HEK293 (cell line): ENCODE results near the gene CDK14.

Experiments
- CTCF ChIA-PET: fragments of 350-600 bp; formaldehyde crosslinking; extraction: SDS; loops from one replicate; lab custom pipeline; 2021; ENCODE audit warnings: antibody characterized with exemption; lab: Yijun Ruan, JAX
- POLR2A ChIA-PET: fragments of 300-600 bp; formaldehyde crosslinking; extraction: SDS; loops from one replicate; lab custom pipeline; 2020; ENCODE audit warnings: antibody characterized with exemption, inconsistent platforms; lab: Yijun Ruan, JAX
- H3K27ac ChIP-seq: fragments of 200-500 bp; sonication (Bioruptor generic); 2 replicates; pipeline ENCODE4 v1.5.1; 2014; ENCODE audit warnings: low read depth, low read length, control low read depth, inconsistent platforms; ENCODE audit errors: extremely low read depth
- H3K36me3 ChIP-seq, 2 experiments: fragments of 200-500 bp in 1 of 2; sonication (Bioruptor generic) in 1 of 2; 1 replicate in 1 of 2; 2 replicates in 1 of 2; pipeline ENCODE4 v1.5.1; 2014 to 2017; ENCODE audit warnings: inconsistent platforms in 2 of 2, low read length in 2 of 2; ENCODE audit not compliant: control insufficient read depth in 2 of 2, insufficient read depth in 1 of 2
- H3K4me1 ChIP-seq: fragments of 200-500 bp; sonication (Bioruptor generic); 2 replicates; pipeline ENCODE4 v1.5.1; 2014; ENCODE audit warnings: mild to moderate bottlenecking, low read length, inconsistent platforms; ENCODE audit not compliant: control insufficient read depth, insufficient read depth
- H3K4me3 ChIP-seq: 2 replicates; pipeline ENCODE4 v1.5.1; 2011; ENCODE audit warnings: low read depth, mild to moderate bottlenecking, control low read depth, low read length, moderate library complexity
- H3K9me3 ChIP-seq: fragments of 200-500 bp; sonication (Bioruptor generic); 2 replicates; pipeline ENCODE4 v1.5.1; 2014; ENCODE audit warnings: low read depth, low read length, inconsistent platforms; ENCODE audit not compliant: control insufficient read depth, insufficient read depth
- GLIS1 ChIP-seq: fragments of 450-650 bp; formaldehyde crosslinking; IDR thresholded peaks from 2 replicates; pipeline ENCODE4 v1.5.1; 2016; ENCODE audit warnings: missing biosample characterization, missing genetic modification characterization
- PRDM10 ChIP-seq: fragments of 450-650 bp; formaldehyde crosslinking; IDR thresholded peaks from 2 replicates; pipeline ENCODE4 v1.5.1; 2016; ENCODE audit warnings: missing biosample characterization, missing genetic modification characterization
- SCRT2 ChIP-seq: fragments of 450-650 bp; formaldehyde crosslinking; IDR thresholded peaks from 2 replicates; pipeline ENCODE4 v1.5.1; 2016; ENCODE audit warnings: missing biosample characterization, missing genetic modification characterization
- WT1 ChIP-seq: fragments of 450-650 bp; formaldehyde crosslinking; IDR thresholded peaks from 2 replicates; pipeline ENCODE4 v1.5.1; 2016; ENCODE audit warnings: missing biosample characterization, missing genetic modification characterization
- ZBTB6 ChIP-seq: fragments of 450-650 bp; formaldehyde crosslinking; IDR thresholded peaks from 2 replicates; pipeline ENCODE4 v1.5.1; 2017; ENCODE audit warnings: missing biosample characterization, missing genetic modification characterization
- ZIC2 ChIP-seq: fragments of 450-650 bp; formaldehyde crosslinking; IDR thresholded peaks from 2 replicates; pipeline ENCODE4 v1.5.1; 2016; ENCODE audit warnings: missing biosample characterization, missing genetic modification characterization
- ZNF114 ChIP-seq: fragments of 450-650 bp; formaldehyde crosslinking; IDR thresholded peaks from 2 replicates; pipeline ENCODE4 v1.5.0; 2017; ENCODE audit warnings: missing biosample characterization, missing genetic modification characterization
- ZNF26 ChIP-seq: fragments of 450-650 bp; formaldehyde crosslinking; IDR thresholded peaks from 2 replicates; pipeline ENCODE4 v1.5.1; 2016; ENCODE audit warnings: missing biosample characterization, missing genetic modification characterization
- ZNF292 ChIP-seq: fragments of 450-650 bp; formaldehyde crosslinking; IDR thresholded peaks from 2 replicates; pipeline ENCODE4 v1.5.1; 2016; ENCODE audit warnings: low read depth, missing biosample characterization, missing genetic modification characterization, borderline replicate concordance
- ZNF366 ChIP-seq: fragments of 450-650 bp; formaldehyde crosslinking; conservative IDR thresholded peaks from 2 replicates; pipeline ENCODE4 v1.5.1; 2016; ENCODE audit warnings: missing biosample characterization, missing genetic modification characterization
- ZNF558 ChIP-seq: fragments of 450-650 bp; formaldehyde crosslinking; IDR thresholded peaks from 2 replicates; pipeline ENCODE4 v1.5.1; 2016; ENCODE audit warnings: missing biosample characterization, missing genetic modification characterization
- ZNF561 ChIP-seq: fragments of 450-650 bp; IDR thresholded peaks from 2 replicates; pipeline ENCODE4 v1.5.1; 2018; ENCODE audit warnings: missing biosample characterization, missing genetic modification characterization, borderline replicate concordance
- ZNF610 ChIP-seq: fragments of 450-650 bp; formaldehyde crosslinking; IDR thresholded peaks from 2 replicates; pipeline ENCODE4 v1.5.1; 2016; ENCODE audit warnings: missing biosample characterization, missing genetic modification characterization, borderline replicate concordance
- TF ChIP-seq, protein P1 (sequence below): fragments of 450-650 bp; formaldehyde crosslinking; IDR thresholded peaks from 2 replicates; pipeline ENCODE4 v1.5.1; 2017; ENCODE audit warnings: missing biosample characterization, missing genetic modification characterization
- TF ChIP-seq, protein P2 (sequence below): fragments of 450-650 bp; formaldehyde crosslinking; IDR thresholded peaks from 2 replicates; pipeline ENCODE4 v1.5.1; 2017; ENCODE audit warnings: missing biosample characterization, missing genetic modification characterization

Gene CDK14

GRCh38 chr7:90955641-90956207 is 359.6 kb downstream of the CDK14 start (continued):
- TF ChIP-seq ZNF366 (tag by site-specific recombination) (no peak), GLIS1 (tag by site-specific recombination) (peak; percentile 25; the same call in 1 of the 2 replicates), ZIC2 (tag by site-specific recombination) (no peak), WT1 (peak; percentile 55), PRDM10 (tag by site-specific recombination) (no peak)
- TF ChIP-seq, protein P1, sequence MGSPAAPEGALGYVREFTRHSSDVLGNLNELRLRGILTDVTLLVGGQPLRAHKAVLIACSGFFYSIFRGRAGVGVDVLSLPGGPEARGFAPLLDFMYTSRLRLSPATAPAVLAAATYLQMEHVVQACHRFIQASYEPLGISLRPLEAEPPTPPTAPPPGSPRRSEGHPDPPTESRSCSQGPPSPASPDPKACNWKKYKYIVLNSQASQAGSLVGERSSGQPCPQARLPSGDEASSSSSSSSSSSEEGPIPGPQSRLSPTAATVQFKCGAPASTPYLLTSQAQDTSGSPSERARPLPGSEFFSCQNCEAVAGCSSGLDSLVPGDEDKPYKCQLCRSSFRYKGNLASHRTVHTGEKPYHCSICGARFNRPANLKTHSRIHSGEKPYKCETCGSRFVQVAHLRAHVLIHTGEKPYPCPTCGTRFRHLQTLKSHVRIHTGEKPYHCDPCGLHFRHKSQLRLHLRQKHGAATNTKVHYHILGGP = no peak

- ChIA-PET CTCF (no interaction called here), POLR2A (no interaction called here)
- no peak overlapping the region for H3K27ac ChIP-seq
- H3K4me3 ChIP-seq = no peak overlapping the region
- TF ChIP-seq, protein P2, sequence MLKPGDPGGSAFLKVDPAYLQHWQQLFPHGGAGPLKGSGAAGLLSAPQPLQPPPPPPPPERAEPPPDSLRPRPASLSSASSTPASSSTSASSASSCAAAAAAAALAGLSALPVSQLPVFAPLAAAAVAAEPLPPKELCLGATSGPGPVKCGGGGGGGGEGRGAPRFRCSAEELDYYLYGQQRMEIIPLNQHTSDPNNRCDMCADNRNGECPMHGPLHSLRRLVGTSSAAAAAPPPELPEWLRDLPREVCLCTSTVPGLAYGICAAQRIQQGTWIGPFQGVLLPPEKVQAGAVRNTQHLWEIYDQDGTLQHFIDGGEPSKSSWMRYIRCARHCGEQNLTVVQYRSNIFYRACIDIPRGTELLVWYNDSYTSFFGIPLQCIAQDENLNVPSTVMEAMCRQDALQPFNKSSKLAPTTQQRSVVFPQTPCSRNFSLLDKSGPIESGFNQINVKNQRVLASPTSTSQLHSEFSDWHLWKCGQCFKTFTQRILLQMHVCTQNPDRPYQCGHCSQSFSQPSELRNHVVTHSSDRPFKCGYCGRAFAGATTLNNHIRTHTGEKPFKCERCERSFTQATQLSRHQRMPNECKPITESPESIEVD (tag by site-specific recombination) = peak; percentile 60
- no peak for TF ChIP-seq ZNF558 (tag by site-specific recombination)
- peak; percentile 53 for TF ChIP-seq GLIS1 (tag by site-specific recombination)
- TF ChIP-seq ZNF26 (tag by site-specific recombination) = no peak
- TF ChIP-seq, all 188 proteins: peak for 2
- Histone ChIP-seq H3K4me1 (no peaks in the 10 kb centered on the region), H3K36me3 (no peaks in the 10 kb centered on the region), H3K9me3 (no peaks in the 10 kb centered on the region)
These were observed 361.8 kb downstream of the CDK14 start for GRCh38 chr7:90957883-90958282.

DNA sequence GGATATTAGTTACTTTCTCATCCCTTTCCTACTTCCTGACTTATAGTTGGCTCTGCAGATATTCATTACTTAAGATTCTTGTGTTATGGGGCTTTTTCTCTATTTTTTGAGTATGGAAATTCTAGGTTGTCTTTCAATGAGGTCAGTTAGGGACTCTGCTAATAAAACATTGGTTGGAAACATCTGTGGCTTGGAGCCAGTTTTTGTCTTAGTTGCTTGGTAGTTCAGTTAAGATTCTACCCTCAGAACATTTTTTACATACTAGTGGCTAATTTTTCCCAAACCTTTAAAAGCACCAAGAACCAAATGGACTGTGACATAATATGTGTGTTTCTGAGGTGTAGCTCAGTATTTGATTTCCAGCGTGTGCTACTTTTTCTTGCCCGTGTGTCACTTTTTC is 362.5 kb downstream of the CDK14 start:
- ChIA-PET POLR2A (no interaction called here), CTCF (no interaction called here)
- H3K9me3 ChIP-seq = no peaks in the 10 kb centered on the region
- H3K36me3 ChIP-seq = no peaks in the 10 kb centered on the region
- H3K27ac ChIP-seq = no peak overlapping the region
- H3K4me1 ChIP-seq = no peaks in the 10 kb centered on the region
- H3K4me3 ChIP-seq = no peak overlapping the region
- TF ChIP-seq SCRT2 (tag by site-specific recombination) (no peak), ZNF561 (tag by site-specific recombination) (no peak), ZBTB6 (tag by site-specific recombination) (no peak), ZNF292 (tag by site-specific recombination) (no peak), ZNF610 (tag by site-specific recombination) (no peak), ZNF114 (tag by site-specific recombination) (no peak)
- TF ChIP-seq, protein P1 = no peak
